Fibroblast of skin of left biceps (primary cell): ENCODE results near the gene RBM8A.

Experiments
- DNase-seq, 2 experiments: peaks; one replicate each; pipeline ENCODE4 v3.0.0-alpha.2; 2013; ENCODE audit warnings: low read depth in 2 of 2

RBM8A gene

DNA sequence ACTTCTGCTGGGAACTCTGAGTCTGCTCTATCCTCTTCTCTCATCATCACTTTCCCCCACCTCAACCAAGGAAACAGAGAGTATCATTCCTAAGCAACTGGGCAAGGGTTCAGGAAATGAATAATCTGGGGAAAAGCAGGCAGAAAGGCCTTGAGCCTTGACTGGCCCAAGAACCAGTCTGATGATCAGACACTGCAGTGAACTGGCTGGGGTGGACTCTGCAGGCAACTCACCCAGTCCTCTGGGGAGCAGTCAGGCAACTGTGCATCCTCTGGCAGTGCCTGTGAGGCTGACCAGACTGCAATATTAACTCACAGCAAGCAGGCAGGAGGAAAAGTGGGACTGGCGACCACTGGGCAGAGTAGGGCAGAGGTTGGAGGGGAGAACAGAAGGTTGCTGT, 42.6 kb downstream of the RBM8A start:
- no peak for DNase-seq

GRCh38 chr1:145879775-145880174, 47.5 kb downstream of the RBM8A start:
- no peak for DNase-seq

- no peak for DNase-seq
Observed at GRCh38 chr1:145878724-145879123, 48.6 kb downstream of the RBM8A start.

- DNase-seq, result no peak
Observed at GRCh38 chr1:145877923-145878486, 49.3 kb downstream of the RBM8A start.

GRCh38 chr1:145874646-145875045, 52.6 kb downstream of the RBM8A start:
- DNase-seq, result no peak

- DNase-seq, result no peak
Observed at GRCh38 chr1:145871994-145872924, 55.0 kb downstream of the RBM8A start.
